SK-N-MC (cell line): ENCODE results near the gene SIGLECL1.

Experiments used
- EZH2 ChIP-seq: fragments of 200-600 bp; sonication (generic); IDR thresholded peaks from one replicate; pipeline ENCODE4 v1.6.1; 2017; ENCODE audit warnings: antibody characterized with exemption
- FOXP2 ChIP-seq: optimal IDR thresholded peaks from 2 replicates; pipeline ENCODE3; 2011; ENCODE audit warnings: mild to moderate bottlenecking, moderate library complexity; ENCODE audit not compliant: insufficient read depth; ENCODE audit errors: extremely low read length, control extremely low read depth
- POLR2AphosphoS5 ChIP-seq: IDR thresholded peaks from 2 replicates; pipeline ENCODE4 v1.6.1; 2012; ENCODE audit warnings: mild to moderate bottlenecking, low read depth, low read length, borderline replicate concordance

DNA sequence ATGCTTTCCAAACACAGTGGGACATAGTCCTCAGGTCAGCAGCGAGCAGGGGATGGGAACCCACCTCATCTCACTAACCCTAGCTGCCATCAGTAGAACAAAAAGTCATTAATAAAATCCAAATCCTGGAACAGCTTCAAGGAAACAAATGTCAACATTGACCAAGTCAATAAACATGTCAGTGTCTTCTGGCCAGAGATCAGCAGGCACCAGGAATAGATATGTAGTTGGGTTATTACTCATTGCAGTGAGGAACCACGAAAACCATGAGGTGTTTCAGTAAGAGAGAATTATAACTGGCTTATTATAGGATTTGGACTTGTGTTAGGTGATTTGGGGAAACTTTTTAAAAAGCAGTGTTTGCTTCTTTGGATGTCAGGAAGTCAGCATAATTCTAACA is 43.1 kb upstream of the SIGLECL1 start:
- no peak for TF ChIP-seq FOXP2
- TF ChIP-seq EZH2: no peak
- TF ChIP-seq POLR2AphosphoS5: no peak
